Measurements from ENCODE around the gene PLD3. TPM values are rescaled to one million over a fixed set of nuclear protein-coding genes. Genes with fewer than 3 reads are reported as not detected.

Gene PLD3
- total RNA-seq, 3 donors from 2014 or later (not counting 1 experiment from before 2014, with no cell fraction given) = 107 to 140 (median 109) TPM

GRCh38 chr19:40395956-40396355, 47.5 kb downstream of the PLD3 start:
- Mint-ChIP-seq H3K4me1 (peaks cover 0 to 5% of the 10 kb centered on the region in 2 donors), H3K4me3 (no peak overlapping the region), H3K9me3 (no peaks in the 10 kb centered on the region), H3K27ac (no peak overlapping the region), H3K36me3 (no peaks in the 10 kb centered on the region), H3K27me3 (ENCODE audit: low read depth in 2 of 2) (no peaks in the 10 kb centered on the region)
- DNase-seq = no peak
- no peaks in the 10 kb centered on the region for H3K27me3 ChIP-seq (ENCODE audit: control insufficient read depth, insufficient read depth, low read length)
- no peak for ATAC-seq
- TF ChIP-seq CTCF (IDR thresholded peaks at IDR 0.05) = no peak
- peaks cover 11% of the 10 kb centered on the region for H3K4me1 ChIP-seq (ENCODE audit: control insufficient read depth, insufficient read depth, low read length)
- H3K27ac ChIP-seq (ENCODE audit: low read length) = no peak overlapping the region
- 92% methylated on average over 14 of the region's 14 CpGs for WGBS (ENCODE audit: insufficient coverage)
- H3K9me3 ChIP-seq (ENCODE audit: control insufficient read depth, insufficient read depth, low read length) = no peaks in the 10 kb centered on the region
- intact Hi-C loops (cut with micrococcal nuclease) = no loop called here
- H3K36me3 ChIP-seq (ENCODE audit: control insufficient read depth, insufficient read depth, low read length) = no peaks in the 10 kb centered on the region
- H3K4me3 ChIP-seq (ENCODE audit: low read length) = no peak overlapping the region

- no peak overlapping the region for H3K4me3 Mint-ChIP-seq
Observed at GRCh38 chr19:40396886-40397567, 48.5 kb downstream of the PLD3 start.

GRCh38 chr19:40397568-40397906, 49.0 kb downstream of the PLD3 start:
- no peak overlapping the region for H3K4me3 ChIP-seq (ENCODE audit: low read length)
- 96% methylated on average over 22 of the region's 22 CpGs for WGBS (ENCODE audit: insufficient coverage)
- no peak for TF ChIP-seq CTCF (IDR thresholded peaks at IDR 0.05)

More at GRCh38 chr19:40396886-40397567, 48.5 kb downstream of the PLD3 start:
- 91% methylated on average over 20 of the region's 20 CpGs for WGBS (ENCODE audit: insufficient coverage)
- Histone ChIP-seq H3K4me1 (ENCODE audit: control insufficient read depth, insufficient read depth, low read length) (peaks cover 11% of the 10 kb centered on the region), H3K27me3 (ENCODE audit: control insufficient read depth, insufficient read depth, low read length) (no peaks in the 10 kb centered on the region), H3K9me3 (ENCODE audit: control insufficient read depth, insufficient read depth, low read length) (no peaks in the 10 kb centered on the region), H3K36me3 (ENCODE audit: control insufficient read depth, insufficient read depth, low read length) (no peaks in the 10 kb centered on the region), H3K27ac (ENCODE audit: low read length) (no peak overlapping the region), H3K4me3 (ENCODE audit: low read length) (no peak overlapping the region)
- H3K27ac Mint-ChIP-seq = no peak overlapping the region
- H3K36me3 Mint-ChIP-seq = no peaks in the 10 kb centered on the region
- H3K9me3 Mint-ChIP-seq = no peaks in the 10 kb centered on the region
- DNase-seq (no peak), ATAC-seq (no peak)
- no peak for TF ChIP-seq CTCF (IDR thresholded peaks at IDR 0.05)
- intact Hi-C loops (cut with micrococcal nuclease) = no loop called here
- no peaks in the 10 kb centered on the region for H3K27me3 Mint-ChIP-seq (ENCODE audit: low read depth in 2 of 2)
- H3K4me1 Mint-ChIP-seq = peaks cover 0 to 5% of the 10 kb centered on the region in 2 donors

More at GRCh38 chr19:40397568-40397906, 49.0 kb downstream of the PLD3 start:
- Mint-ChIP-seq H3K9me3 (no peaks in the 10 kb centered on the region), H3K4me1 (peaks cover 0 to 5% of the 10 kb centered on the region in 2 donors), H3K27ac (no peak overlapping the region), H3K36me3 (no peaks in the 10 kb centered on the region), H3K27me3 (ENCODE audit: low read depth in 2 of 2) (no peaks in the 10 kb centered on the region), H3K4me3 (no peak overlapping the region)
- Histone ChIP-seq H3K9me3 (ENCODE audit: control insufficient read depth, insufficient read depth, low read length) (no peaks in the 10 kb centered on the region), H3K27me3 (ENCODE audit: control insufficient read depth, insufficient read depth, low read length) (no peaks in the 10 kb centered on the region), H3K36me3 (ENCODE audit: control insufficient read depth, insufficient read depth, low read length) (no peaks in the 10 kb centered on the region), H3K4me1 (ENCODE audit: control insufficient read depth, insufficient read depth, low read length) (peaks cover 11% of the 10 kb centered on the region), H3K27ac (ENCODE audit: low read length) (no peak overlapping the region)
- intact Hi-C loops (cut with micrococcal nuclease) = no loop called here
- ATAC-seq = no peak
- no peak for DNase-seq

All from natural killer cell (primary cell).